DOHH2 (cell line): ENCODE data around the gene HOXB13.

Source experiments
- H3F3A ChIP-seq: fragments of 200-600 bp; sonication (generic), shearing (Covaris generic); 2 replicates; pipeline ENCODE4 v1.6.0; 2016; ENCODE audit warnings: antibody characterized with exemption, mild to moderate bottlenecking; ENCODE audit not compliant: control insufficient read depth, insufficient read depth
- H3K27ac ChIP-seq: fragments of 200-600 bp; sonication (generic); 2 replicates; pipeline ENCODE4 v1.5.1; 2014; ENCODE audit warnings: low read depth, mild to moderate bottlenecking, low read length, moderate library complexity
- H3K27me3 ChIP-seq: fragments of 200-600 bp; sonication (generic); 2 replicates; pipeline ENCODE4 v1.6.1; 2014; ENCODE audit warnings: mild to moderate bottlenecking, low read length, mixed read lengths; ENCODE audit not compliant: control insufficient read depth
- H3K36me3 ChIP-seq: fragments of 200-600 bp; sonication (generic); 2 replicates; pipeline ENCODE4 v1.6.1; 2014; ENCODE audit warnings: mild to moderate bottlenecking, low read length, moderate library complexity, mixed read lengths; ENCODE audit not compliant: control insufficient read depth
- H3K4me1 ChIP-seq: fragments of 200-600 bp; sonication (generic); 2 replicates; pipeline ENCODE4 v1.6.1; 2014; ENCODE audit warnings: mild to moderate bottlenecking, low read length, mixed read lengths; ENCODE audit not compliant: control insufficient read depth
- H3K4me2 ChIP-seq: fragments of 200-600 bp; sonication (generic); 2 replicates; pipeline ENCODE4 v1.6.0; 2014; ENCODE audit warnings: mild to moderate bottlenecking, low read length, moderate library complexity
- H3K4me3 ChIP-seq: fragments of 200-600 bp; sonication (generic); 2 replicates; pipeline ENCODE4 v1.5.1; 2014; ENCODE audit warnings: mild to moderate bottlenecking, low read length, mixed read lengths
- H3K79me2 ChIP-seq: fragments of 200-600 bp; sonication (generic); 2 replicates; pipeline ENCODE4 v1.6.1; 2014; ENCODE audit warnings: mild to moderate bottlenecking, low read length, mixed read lengths; ENCODE audit not compliant: control insufficient read depth
- H3K9me2 ChIP-seq: fragments of 200-600 bp; sonication (generic); replicated peaks from 2 replicates; pipeline ENCODE4 v1.6.1; 2014; ENCODE audit warnings: mild to moderate bottlenecking, low read length, mixed read lengths; ENCODE audit not compliant: control insufficient read depth
- H3K9me3 ChIP-seq: fragments of 200-600 bp; sonication (generic); 2 replicates; pipeline ENCODE4 v1.6.1; 2014; ENCODE audit warnings: antibody characterized with exemption, low read length, mixed read lengths; ENCODE audit not compliant: control insufficient read depth, insufficient read depth
- H4K20me1 ChIP-seq: fragments of 200-600 bp; sonication (generic); 2 replicates; pipeline ENCODE4 v1.6.0; 2014; ENCODE audit warnings: low read depth, mild to moderate bottlenecking, antibody characterized with exemption, low read length, moderate library complexity; ENCODE audit not compliant: control insufficient read depth, insufficient read depth
- CTCF ChIP-seq: fragments of 200-600 bp; sonication (generic); IDR thresholded peaks from one replicate; pipeline ENCODE4 v1.5.1; 2014; ENCODE audit warnings: antibody characterized with exemption, mild to moderate bottlenecking, low read depth, low read length; ENCODE audit not compliant: poor library complexity, severe bottlenecking
- EZH2phosphoT487 ChIP-seq: fragments of 200-600 bp; sonication (generic); IDR thresholded peaks from 2 replicates; pipeline ENCODE4 v1.6.1; 2017; ENCODE audit warnings: borderline replicate concordance, mild to moderate bottlenecking, antibody characterized with exemption, low read length, moderate library complexity, mixed read lengths

The HOXB13 gene

GRCh38 chr17:48770954-48771353 lies 42.4 kb upstream of the HOXB13 start:
- no peaks in the 10 kb centered on the region for H4K20me1 ChIP-seq
- no peak overlapping the region for H3K4me3 ChIP-seq
- H3K79me2 ChIP-seq = no peaks in the 10 kb centered on the region
- peaks cover 6% of the 10 kb centered on the region for H3K4me1 ChIP-seq
- H3K9me3 ChIP-seq = no peaks in the 10 kb centered on the region; the same call in 1 of the 2 replicates
- no peak overlapping the region for H3K4me2 ChIP-seq
- TF ChIP-seq EZH2phosphoT487 = no peak
- no peak for TF ChIP-seq CTCF
- no peaks in the 10 kb centered on the region for H3K9me2 ChIP-seq
- H3F3A ChIP-seq = no peaks in the 10 kb centered on the region
- H3K27ac ChIP-seq = no peak overlapping the region
- peaks cover 5% of the 10 kb centered on the region for H3K27me3 ChIP-seq
- no peaks in the 10 kb centered on the region for H3K36me3 ChIP-seq

DNA sequence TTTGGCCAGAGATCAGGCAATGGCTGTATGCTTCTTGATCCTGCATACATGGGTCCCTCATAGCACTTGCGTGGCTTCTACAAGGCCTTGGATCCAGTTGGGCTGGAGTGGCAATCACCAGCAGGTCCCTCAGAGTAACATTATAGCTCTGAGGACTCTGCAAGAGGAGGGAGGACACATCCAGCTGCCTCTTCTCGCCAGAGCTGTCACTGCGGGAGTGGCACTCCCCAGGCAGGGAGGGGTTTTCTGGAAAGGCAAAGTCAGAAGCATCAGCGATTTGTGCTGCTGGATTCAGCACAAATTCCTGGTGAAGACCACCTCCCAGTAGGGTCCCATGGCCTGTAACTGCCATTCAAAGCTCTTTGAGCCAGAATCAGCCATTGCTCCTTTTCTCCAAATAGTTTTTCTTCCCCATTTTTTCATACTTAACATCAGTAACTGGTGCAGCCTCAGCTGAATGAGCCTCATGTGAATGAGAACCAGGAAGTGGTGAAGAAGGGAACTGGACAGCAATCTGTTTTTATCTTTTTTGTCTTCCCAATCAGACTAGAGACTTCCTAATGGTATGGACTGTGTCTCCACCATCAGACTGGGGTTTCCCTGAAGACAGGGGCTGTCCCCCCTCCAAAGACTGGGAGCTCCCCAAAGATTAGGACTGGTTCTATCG lies 40.6 kb upstream of the HOXB13 start:
- TF ChIP-seq EZH2phosphoT487 = no peak
- TF ChIP-seq CTCF = no peak
- peaks cover 10% of the 10 kb centered on the region for H3K27me3 ChIP-seq
- no peaks in the 10 kb centered on the region for H3K9me2 ChIP-seq
- H3K4me1 ChIP-seq = peaks cover 3% of the 10 kb centered on the region
- no peak overlapping the region for H3K27ac ChIP-seq
- H3K4me3 ChIP-seq = no peak overlapping the region
- H3F3A ChIP-seq = no peaks in the 10 kb centered on the region
- no peaks in the 10 kb centered on the region for H3K79me2 ChIP-seq
- no peaks in the 10 kb centered on the region for H3K9me3 ChIP-seq
- no peak overlapping the region for H3K4me2 ChIP-seq
- no peaks in the 10 kb centered on the region for H4K20me1 ChIP-seq
- H3K36me3 ChIP-seq = no peaks in the 10 kb centered on the region

GRCh38 chr17:48767263-48767774 lies 38.8 kb upstream of the HOXB13 start:
- Histone ChIP-seq H3K79me2 (no peaks in the 10 kb centered on the region), H4K20me1 (no peaks in the 10 kb centered on the region)
- no peak for TF ChIP-seq EZH2phosphoT487
- no peak for TF ChIP-seq CTCF

More at GRCh38 chr17:48767263-48767774, 38.8 kb upstream of the HOXB13 start:
- H3K27me3 ChIP-seq = peaks cover 17% of the 10 kb centered on the region
- H3K4me3 ChIP-seq = no peak overlapping the region
- peaks cover 3% of the 10 kb centered on the region; the same call in 1 of the 2 replicates for H3K4me1 ChIP-seq
- H3K9me2 ChIP-seq = no peaks in the 10 kb centered on the region
- no peaks in the 10 kb centered on the region for H3K36me3 ChIP-seq
- no peaks in the 10 kb centered on the region for H3F3A ChIP-seq
- no peak overlapping the region for H3K4me2 ChIP-seq
- no peak overlapping the region for H3K27ac ChIP-seq
- no peaks in the 10 kb centered on the region for H3K9me3 ChIP-seq
